Tibial artery (tissue), 4 donors: ENCODE results near the gene EMID1.

Experiments
- DNase-seq, 2 donors: peaks; one replicate each; pipeline ENCODE4 v3.0.0-alpha.2; 2019
- H3K27ac ChIP-seq, 2 donors: fragments of 200-600 bp; sonication (generic) in 1 of 2; 1 replicate in 1 of 2; 2 replicates in 1 of 2; pipeline ENCODE4 v1.5.1; 2018 to 2019; ENCODE audit warnings: mild to moderate bottlenecking in 1 of 2
- H3K27me3 ChIP-seq, 2 donors: fragments of 200-600 bp; sonication (generic) in 1 of 2; one replicate each; pipeline versions ENCODE4 v1.5.1 to v1.6.0; 2016 to 2019
- H3K36me3 ChIP-seq, 3 donors: fragments of 200-600 bp; sonication (generic) in 2 of 3; one replicate each; pipeline ENCODE4 v1.5.1; 2016 to 2019; ENCODE audit warnings: mild to moderate bottlenecking in 2 of 3
- H3K4me1 ChIP-seq, 4 donors: fragments of 200-600 bp; sonication (generic) in 2 of 4; 1 replicate in 3 of 4; 2 replicates in 1 of 4; pipeline ENCODE4 v1.5.1; 2016 to 2019
- H3K4me3 ChIP-seq, 2 donors: fragments of 200-600 bp; sonication (generic) in 1 of 2; 1 replicate in 1 of 2; 2 replicates in 1 of 2; pipeline ENCODE4 v1.5.1; 2018 to 2019; ENCODE audit warnings: mild to moderate bottlenecking in 2 of 2
- H3K9me3 ChIP-seq, 3 donors: fragments of 200-600 bp; sonication (generic) in 1 of 3; one replicate each; pipeline ENCODE4 v1.5.1; 2016 to 2019
- intact Hi-C: fragments of 100-400 bp; cut with DNase I; formaldehyde crosslinking; loops from one replicate; pipeline ENCODE4 v1.15.0; 2023; ENCODE audit warnings: low total_unique reads
- TF ChIP-seq, protein P1 (sequence below), 2 experiments: fragments of 200-600 bp in 1 of 2; fragments of 450-650 bp in 1 of 2; IDR thresholded peaks; one replicate each; pipeline ENCODE4 v1.5.1; 2017 to 2019; ENCODE audit warnings: antibody characterized with exemption in 2 of 2, mild to moderate bottlenecking in 1 of 2, moderate library complexity in 1 of 2

The EMID1 gene

DNA sequence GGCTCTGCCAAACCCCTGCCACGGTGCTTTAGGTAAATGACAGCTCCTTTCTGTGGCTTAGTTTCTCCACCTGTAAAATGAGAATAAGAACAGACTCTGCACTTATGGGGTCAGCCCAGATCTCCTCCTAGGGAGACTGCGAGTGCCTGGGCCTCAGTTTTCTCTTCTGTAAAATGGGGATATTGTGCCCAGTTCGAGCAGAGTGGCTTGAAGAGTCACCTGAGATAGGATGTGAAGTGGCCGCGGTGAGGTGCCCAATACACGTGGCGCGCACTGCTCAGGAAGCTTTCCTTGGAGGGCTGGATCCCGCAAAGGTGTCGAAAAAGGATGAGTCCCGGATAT lies 473 bp upstream of the EMID1 start:
- H3K4me1 ChIP-seq: peaks cover 0 to 10% (median 7%) of the 10 kb centered on the region in 4 donors
- H3K9me3 ChIP-seq: no peaks in the 10 kb centered on the region
- TF ChIP-seq, protein P1, sequence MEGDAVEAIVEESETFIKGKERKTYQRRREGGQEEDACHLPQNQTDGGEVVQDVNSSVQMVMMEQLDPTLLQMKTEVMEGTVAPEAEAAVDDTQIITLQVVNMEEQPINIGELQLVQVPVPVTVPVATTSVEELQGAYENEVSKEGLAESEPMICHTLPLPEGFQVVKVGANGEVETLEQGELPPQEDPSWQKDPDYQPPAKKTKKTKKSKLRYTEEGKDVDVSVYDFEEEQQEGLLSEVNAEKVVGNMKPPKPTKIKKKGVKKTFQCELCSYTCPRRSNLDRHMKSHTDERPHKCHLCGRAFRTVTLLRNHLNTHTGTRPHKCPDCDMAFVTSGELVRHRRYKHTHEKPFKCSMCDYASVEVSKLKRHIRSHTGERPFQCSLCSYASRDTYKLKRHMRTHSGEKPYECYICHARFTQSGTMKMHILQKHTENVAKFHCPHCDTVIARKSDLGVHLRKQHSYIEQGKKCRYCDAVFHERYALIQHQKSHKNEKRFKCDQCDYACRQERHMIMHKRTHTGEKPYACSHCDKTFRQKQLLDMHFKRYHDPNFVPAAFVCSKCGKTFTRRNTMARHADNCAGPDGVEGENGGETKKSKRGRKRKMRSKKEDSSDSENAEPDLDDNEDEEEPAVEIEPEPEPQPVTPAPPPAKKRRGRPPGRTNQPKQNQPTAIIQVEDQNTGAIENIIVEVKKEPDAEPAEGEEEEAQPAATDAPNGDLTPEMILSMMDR (IDR thresholded peaks at IDR 0.05): no peak
- intact Hi-C loops: no loop called here
- H3K36me3 ChIP-seq: no peaks in the 10 kb centered on the region
- H3K4me3 ChIP-seq: peak overlapping the region in 1 of 2 donors; percentile 52
- no peak for DNase-seq
- H3K27ac ChIP-seq: no peak overlapping the region
- peaks cover 0 to 39% of the 10 kb centered on the region in 2 donors for H3K27me3 ChIP-seq

DNA sequence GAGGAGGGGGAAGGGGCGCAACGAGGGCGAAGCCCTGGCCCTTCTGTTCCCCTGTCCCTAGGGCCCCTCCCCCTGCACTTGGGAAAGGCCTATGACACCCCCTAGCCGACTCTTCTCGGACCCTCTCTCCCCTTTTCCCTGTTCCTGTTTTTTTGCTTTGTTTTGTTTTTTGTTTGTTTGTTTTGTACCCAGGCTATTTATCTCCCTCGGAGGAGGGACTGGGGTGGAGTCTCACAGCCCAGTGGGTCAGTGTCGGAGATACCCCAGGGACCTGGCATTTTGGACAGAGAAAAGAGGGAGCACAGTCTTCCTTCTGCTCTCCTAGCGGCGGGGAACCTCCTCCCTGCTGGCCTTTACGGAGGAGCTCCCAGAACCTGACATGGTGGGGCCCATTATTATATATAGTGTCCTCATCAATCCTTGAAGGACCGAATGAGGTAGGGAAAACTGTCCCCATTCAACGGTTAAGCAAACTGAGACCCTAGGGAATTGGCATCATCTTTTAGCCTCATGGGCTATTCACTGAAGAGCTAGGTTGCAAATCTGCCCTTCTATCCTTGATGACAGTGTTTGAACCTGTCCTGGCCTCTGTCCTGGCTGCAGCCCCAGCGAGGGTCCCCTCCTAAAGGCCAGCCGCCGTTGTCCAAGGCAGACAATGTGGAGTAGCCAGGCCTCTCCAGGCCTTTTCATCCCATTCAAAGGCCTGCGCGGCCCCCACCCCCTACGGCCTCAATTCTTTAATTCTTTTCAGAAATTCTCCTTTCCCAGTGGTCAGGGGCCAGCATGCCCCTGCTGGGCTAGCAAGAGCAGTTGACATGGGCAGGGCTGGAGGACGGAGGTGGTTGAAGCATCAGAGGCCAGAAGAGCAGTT lies 911 bp downstream of the EMID1 start:
- Histone ChIP-seq H3K27me3 (peaks cover 0 to 35% of the 10 kb centered on the region in 2 donors), H3K36me3 (no peaks in the 10 kb centered on the region), H3K4me1 (peaks cover 0 to 10% (median 7%) of the 10 kb centered on the region in 4 donors), H3K9me3 (no peaks in the 10 kb centered on the region), H3K4me3 (peak overlapping the region; percentile 32 to 52), H3K27ac (no peak overlapping the region)
- intact Hi-C loops: no loop called here
- no peak for DNase-seq
- TF ChIP-seq, protein P1 (IDR thresholded peaks at IDR 0.05): no peak

DNA sequence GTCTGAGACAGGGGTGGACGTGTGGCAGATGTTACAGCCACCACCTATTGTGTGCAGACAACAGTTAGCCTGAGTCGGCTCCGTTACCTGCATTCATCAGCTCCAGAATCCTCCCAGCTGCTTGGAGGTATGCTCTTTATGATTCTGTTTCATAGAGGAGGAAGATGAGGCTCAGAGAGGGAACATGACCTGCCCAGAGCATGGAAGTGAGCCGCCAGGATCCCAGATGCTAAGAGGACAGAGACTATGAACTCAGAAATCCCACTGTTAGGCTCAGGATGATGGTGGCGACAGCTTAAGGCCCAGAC lies 1.5 kb downstream of the EMID1 start:
- Histone ChIP-seq H3K36me3 (no peaks in the 10 kb centered on the region), H3K27ac (no peak overlapping the region), H3K27me3 (peaks cover 0 to 35% of the 10 kb centered on the region in 2 donors), H3K9me3 (no peaks in the 10 kb centered on the region), H3K4me3 (no peak overlapping the region), H3K4me1 (peaks cover 0 to 10% (median 7%) of the 10 kb centered on the region in 4 donors)
- no peak for DNase-seq
- intact Hi-C loops: no loop called here
- TF ChIP-seq, protein P1 (IDR thresholded peaks at IDR 0.05): no peak

DNA sequence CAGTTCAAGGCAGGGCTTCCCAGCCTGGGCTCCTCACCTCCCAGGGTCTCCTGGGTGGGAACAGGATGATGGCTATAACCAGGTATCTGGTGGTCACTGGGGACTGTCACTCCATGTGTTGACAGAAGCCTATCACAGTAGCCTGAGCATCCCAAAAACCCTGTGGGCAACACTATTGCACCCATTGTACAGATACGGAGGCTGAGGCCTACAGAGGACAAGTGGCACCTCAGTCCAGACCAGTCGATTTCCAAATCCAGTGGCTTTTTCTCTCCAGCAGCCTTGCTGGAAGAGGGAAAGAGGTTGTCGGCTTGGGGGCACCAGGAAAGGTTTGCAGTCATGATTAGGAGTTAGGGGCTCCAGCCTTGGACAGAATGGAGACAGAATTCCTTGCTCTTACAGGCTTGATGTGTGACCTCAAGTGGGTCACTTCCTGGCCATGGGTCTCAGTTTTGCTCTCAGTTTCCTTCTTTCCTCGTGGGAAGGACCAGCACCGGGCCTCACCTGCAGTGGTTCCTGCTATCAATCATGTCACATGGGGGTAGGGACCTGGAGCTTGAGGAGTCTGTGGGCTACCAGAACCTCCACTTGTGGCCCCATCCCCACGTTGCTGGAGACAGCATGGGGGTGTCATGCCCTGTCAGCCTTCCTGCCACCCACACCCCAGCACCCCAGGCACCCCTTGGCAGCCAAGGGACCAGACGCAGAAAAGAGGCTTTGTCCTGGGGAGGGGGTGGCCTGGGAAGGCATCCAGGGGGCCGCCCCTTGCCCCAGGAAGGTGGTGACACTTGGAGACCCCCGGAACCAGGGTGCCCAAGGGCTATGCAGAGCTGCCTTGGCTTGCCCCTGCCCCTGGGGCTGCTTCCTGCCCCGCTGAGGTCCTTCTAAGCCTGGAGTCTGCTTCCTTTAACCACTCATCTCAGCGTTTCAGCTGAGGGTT lies 2.1 kb downstream of the EMID1 start:
- Histone ChIP-seq H3K4me1 (peaks cover 0 to 10% (median 7%) of the 10 kb centered on the region in 4 donors), H3K27ac (no peak overlapping the region), H3K4me3 (no peak overlapping the region), H3K9me3 (no peaks in the 10 kb centered on the region), H3K27me3 (peaks cover 0 to 35% of the 10 kb centered on the region in 2 donors), H3K36me3 (no peaks in the 10 kb centered on the region)
- no peak for DNase-seq
- intact Hi-C loops: no loop called here
- TF ChIP-seq, protein P1 (IDR thresholded peaks at IDR 0.05): no peak

DNA sequence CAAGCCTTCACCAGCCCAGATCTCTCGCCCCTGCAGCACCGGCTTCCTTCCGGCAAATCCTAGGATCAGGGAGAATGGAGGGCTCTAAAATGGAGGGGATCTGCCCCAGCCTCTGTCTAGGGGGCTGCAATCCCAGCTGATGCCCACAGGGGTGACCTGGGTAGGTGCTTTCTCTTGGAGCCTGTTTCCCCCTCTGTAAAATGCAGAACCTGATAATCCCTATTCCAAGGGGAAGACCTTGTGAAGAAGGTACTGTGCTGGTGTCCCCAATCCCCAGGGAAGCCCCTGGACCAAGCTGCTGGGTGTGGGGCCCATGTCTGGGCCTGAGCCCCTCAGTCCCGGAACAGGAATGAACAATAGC lies 2.8 kb downstream of the EMID1 start:
- no peak overlapping the region for H3K4me3 ChIP-seq
- peaks cover 0 to 35% of the 10 kb centered on the region in 2 donors for H3K27me3 ChIP-seq
- H3K27ac ChIP-seq: no peak overlapping the region
- intact Hi-C loops: no loop called here
- H3K9me3 ChIP-seq: no peaks in the 10 kb centered on the region
- TF ChIP-seq, protein P1 (IDR thresholded peaks at IDR 0.05): no peak
- peaks cover 0 to 10% (median 7%) of the 10 kb centered on the region in 4 donors for H3K4me1 ChIP-seq
- DNase-seq: no peak
- no peaks in the 10 kb centered on the region for H3K36me3 ChIP-seq
